HCT116 (cell line): ENCODE data around the gene TRIM10. TPM values are rescaled to one million over a fixed set of nuclear protein-coding genes. Genes with fewer than 3 reads are reported as not detected.

Experiments used
- ATAC-seq: fragments of 200-7000 bp; cut with Tn5 transposase; 2 replicates; pipeline ENCODE4 v1.9.1; 2020; ENCODE audit warnings: mild to moderate bottlenecking, moderate library complexity
- BruUV-seq: library from RNA; stranded (reverse); fragments of 400-500 nt; replicated peaks from 2 replicates; lab custom pipeline; 2021; lab: Mats Ljungman, UMichigan
- CTCF ChIA-PET: fragments of 300-600 bp; sonication (Branson Sonifier 250); formaldehyde crosslinking; loops from one replicate; lab custom pipeline; 2021; ENCODE audit warnings: antibody characterized with exemption; lab: Charles Lee
- POLR2A ChIA-PET: fragments of 300-600, 350-600 bp; sonication (Branson Sonifier 250); formaldehyde crosslinking; loops from one replicate; lab custom pipeline; 2021; ENCODE audit warnings: antibody characterized with exemption; lab: Charles Lee
- RAD21 ChIA-PET, 2 experiments: fragments of 300-600 bp; sonication (Branson Sonifier 250); formaldehyde crosslinking; loops; one replicate each; lab custom pipeline; 2023; ENCODE audit warnings: low total read pairs in 2 of 2; ENCODE audit not compliant: uncharacterized antibody in 2 of 2, unreplicated experiment in 2 of 2, low non-redundant PET in 1 of 2; lab: Charles Lee
- DNase-seq: peaks from one replicate; pipeline ENCODE4 v3.0.0-alpha.2; 2010; ENCODE audit warnings: low read depth, low spot score
- H2AFZ ChIP-seq: fragments of 200-600 bp; shearing (Covaris generic), sonication (generic); 2 replicates; pipeline ENCODE4 v1.6.1; 2017; ENCODE audit warnings: low read depth, mixed run types, mixed read lengths, antibody characterized with exemption, low read length; ENCODE audit not compliant: poor library complexity, severe bottlenecking
- H3K27ac ChIP-seq: 2 replicates; pipeline ENCODE4 v1.5.1; 2012; ENCODE audit warnings: low read depth, low read length
- H3K27me3 ChIP-seq: fragments of 200-600 bp; sonication (generic); 2 replicates; pipeline ENCODE4 v1.6.1; 2016; ENCODE audit warnings: mixed run types, low read length, mixed read lengths; ENCODE audit not compliant: insufficient read depth
- H3K36me3 ChIP-seq, 2 experiments: fragments of 200-500 bp in 1 of 2; fragments of 200-600 bp in 1 of 2; sonication (Bioruptor generic) in 1 of 2; sonication (generic) in 1 of 2; 2 replicates each; pipeline versions ENCODE4 v1.5.1 to v1.6.1; 2014 to 2016; ENCODE audit warnings: low read length in 2 of 2, inconsistent platforms in 1 of 2, mixed read lengths in 1 of 2, mixed run types in 1 of 2; ENCODE audit not compliant: insufficient read depth in 2 of 2, control insufficient read depth in 1 of 2
- H3K4me1 ChIP-seq, 2 experiments: fragments of 200-600 bp in 1 of 2; sonication (generic) in 1 of 2; 2 replicates each; pipeline versions ENCODE4 v1.5.1 to v1.6.1; 2012 to 2017; ENCODE audit warnings: low read length in 2 of 2, inconsistent platforms in 1 of 2, mild to moderate bottlenecking in 1 of 2, mixed read lengths in 1 of 2, mixed run types in 1 of 2, moderate library complexity in 1 of 2; ENCODE audit not compliant: insufficient read depth in 2 of 2, control insufficient read depth in 1 of 2
- H3K4me2 ChIP-seq: fragments of 200-600 bp; sonication (generic); 2 replicates; pipeline ENCODE4 v1.6.1; 2017; ENCODE audit warnings: mixed run types, low read length, mixed read lengths
- H3K4me3 ChIP-seq, 2 experiments: fragments of 200-600 bp in 1 of 2; sonication (generic) in 1 of 2; replicated peaks in 1 of 2; 2 replicates each; pipeline ENCODE4 v1.5.1; 2011 to 2016; ENCODE audit warnings: low read length in 2 of 2, control low read depth in 1 of 2, low read depth in 1 of 2, mild to moderate bottlenecking in 1 of 2, mixed read lengths in 1 of 2, mixed run types in 1 of 2
- H3K79me2 ChIP-seq: fragments of 200-600 bp; sonication (generic); 2 replicates; pipeline ENCODE4 v1.6.1; 2017; ENCODE audit warnings: mild to moderate bottlenecking, mixed run types, low read length, moderate library complexity, mixed read lengths; ENCODE audit not compliant: insufficient read depth
- H3K9ac ChIP-seq: fragments of 200-600 bp; sonication (generic); 2 replicates; pipeline ENCODE4 v1.6.1; 2016; ENCODE audit warnings: low read length, mixed read lengths
- H3K9me2 ChIP-seq: fragments of 200-600 bp; sonication (generic), shearing (Covaris generic); 2 replicates; pipeline ENCODE4 v1.6.1; 2017; ENCODE audit warnings: mixed run types, mild to moderate bottlenecking, moderate library complexity; ENCODE audit not compliant: insufficient read depth
- H3K9me3 ChIP-seq, 2 experiments: fragments of 200-500 bp in 1 of 2; fragments of 200-600 bp in 1 of 2; sonication (Bioruptor generic) in 1 of 2; sonication (generic) in 1 of 2; 2 replicates each; pipeline ENCODE4 v1.6.1; 2014 to 2017; ENCODE audit warnings: low read length in 2 of 2, mixed read lengths in 2 of 2, inconsistent platforms in 1 of 2, low read depth in 1 of 2, mild to moderate bottlenecking in 1 of 2, mixed run types in 1 of 2, moderate library complexity in 1 of 2; ENCODE audit not compliant: control insufficient read depth in 1 of 2, insufficient read depth in 1 of 2
- H4K20me1 ChIP-seq: fragments of 200-600 bp; sonication (generic), shearing (Covaris generic); 2 replicates; pipeline ENCODE4 v1.6.1; 2017; ENCODE audit warnings: mixed run types, mild to moderate bottlenecking, moderate library complexity; ENCODE audit not compliant: insufficient read depth
- CBX3 ChIP-seq: IDR thresholded peaks from 2 replicates; pipeline ENCODE4 v1.6.1; 2012; ENCODE audit warnings: low read depth
- EGR1 ChIP-seq: IDR thresholded peaks from 2 replicates; pipeline ENCODE4 v1.6.1; 2012; ENCODE audit warnings: low read depth
- FOSL1 ChIP-seq: IDR thresholded peaks from 2 replicates; pipeline ENCODE4 v1.6.1; 2012; ENCODE audit warnings: low read depth
- POLR2AphosphoS5 ChIP-seq: IDR thresholded peaks from 2 replicates; pipeline ENCODE4 v1.6.1; 2011; ENCODE audit warnings: mild to moderate bottlenecking, low read depth, low read length, moderate library complexity
- RAD21 ChIP-seq: IDR thresholded peaks from 2 replicates; pipeline ENCODE4 v1.6.1; 2012; ENCODE audit warnings: low read depth, mild to moderate bottlenecking
- SIN3A ChIP-seq: IDR thresholded peaks from 2 replicates; pipeline ENCODE4 v1.6.1; 2012; ENCODE audit warnings: low read depth
- SRF ChIP-seq: IDR thresholded peaks from 2 replicates; pipeline ENCODE4 v1.6.1; 2012; ENCODE audit warnings: low read depth
- YY1 ChIP-seq: IDR thresholded peaks from 2 replicates; pipeline ENCODE4 v1.6.1; 2011; ENCODE audit warnings: low read length, low read depth, moderate library complexity, mild to moderate bottlenecking; ENCODE audit not compliant: insufficient replicate concordance; ENCODE audit errors: extremely low read depth
- ZFX ChIP-seq: fragments of 450-650 bp; IDR thresholded peaks from 2 replicates; pipeline ENCODE4 v1.6.1; 2017
- intact Hi-C: fragments of 100-400 bp; cut with micrococcal nuclease; formaldehyde crosslinking; loops from 2 replicates; pipeline ENCODE4 v1.10.0; 2022
- total RNA-seq: library from RNA; stranded (reverse); gene quantifications from one replicate; pipeline ENCODE4 v1.2.1, GENCODE V29; 2021; ENCODE audit not compliant: unreplicated experiment
- TF ChIP-seq, protein P1 (sequence below): IDR thresholded peaks from 2 replicates; pipeline ENCODE4 v1.6.1; 2012; ENCODE audit warnings: low read depth
- TF ChIP-seq, protein P2 (sequence below), 3 experiments: fragments of 200-600 bp in 1 of 3; sonication (generic) in 1 of 3; IDR thresholded peaks in 2 of 3; conservative IDR thresholded peaks in 1 of 3; 2 replicates each; pipeline ENCODE4 v1.5.1; 2012 to 2017; ENCODE audit warnings: low read depth in 2 of 3, low read length in 2 of 3, antibody characterized with exemption in 1 of 3, borderline replicate concordance in 1 of 3, control low read depth in 1 of 3, mild to moderate bottlenecking in 1 of 3, mixed read lengths in 1 of 3, mixed run types in 1 of 3, moderate library complexity in 1 of 3; ENCODE audit not compliant: insufficient read depth in 1 of 3

Gene TRIM10
- total RNA-seq, 1 experiment from 2014 or later = 0.98 TPM

DNA sequence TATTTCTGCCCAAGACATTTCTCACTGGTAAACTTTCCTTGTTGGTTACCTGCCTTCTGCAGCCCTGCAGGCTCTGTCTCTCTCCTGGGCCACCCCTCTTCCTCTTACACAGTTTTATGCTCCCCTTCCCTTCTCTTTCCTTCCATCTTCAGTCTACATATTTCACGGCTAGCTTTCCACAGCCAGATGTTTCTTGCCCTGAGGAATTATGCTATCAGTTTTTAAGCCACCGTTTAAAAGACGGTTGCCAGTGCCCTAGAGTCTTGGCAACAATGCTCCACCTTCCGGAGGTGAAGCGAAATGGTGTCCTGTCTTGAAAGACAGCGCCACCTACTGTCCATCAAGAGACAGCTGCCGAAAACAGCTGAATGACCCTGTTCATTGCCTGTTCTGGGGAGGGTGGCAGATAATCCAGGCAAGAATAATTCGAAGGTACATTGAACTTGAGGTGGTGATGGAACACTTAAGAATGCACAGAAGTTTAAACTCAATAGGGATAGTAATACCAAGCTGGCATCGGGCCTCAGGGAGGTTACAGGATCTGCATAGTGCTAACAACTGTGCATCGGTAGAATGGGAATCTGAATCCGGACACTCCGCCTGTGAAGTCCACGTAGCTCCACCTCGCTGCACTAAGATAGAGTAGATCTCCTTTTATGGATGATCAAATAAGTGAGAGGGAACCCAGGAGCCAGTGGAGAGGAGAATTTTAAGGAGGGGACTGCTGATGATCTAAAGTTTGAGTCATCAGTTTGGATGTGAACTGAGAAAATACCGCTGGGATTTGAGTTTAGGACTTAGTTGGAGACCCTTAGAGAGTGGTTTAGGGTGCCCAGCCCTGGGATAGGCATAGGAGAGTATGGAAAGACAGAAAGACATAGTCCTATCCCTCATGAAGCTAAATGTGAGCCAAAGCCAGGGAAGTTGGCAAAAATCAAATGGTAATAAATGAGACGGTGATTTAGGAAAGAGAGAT, 29.8 kb downstream of the TRIM10 start:
- RAD21 ChIA-PET = interaction anchor here (1.0 to 1.8 kb wide), 2 partner anchors 28 kb away, joined by 4 to 6 read pairs; no protein-coding TSS in a partner anchor
- no peaks in the 10 kb centered on the region for H3K9me2 ChIP-seq
- H3K79me2 ChIP-seq = no peaks in the 10 kb centered on the region
- no peaks in the 10 kb centered on the region for H3K36me3 ChIP-seq
- H3K4me1 ChIP-seq = peaks cover 8 to 22% of the 10 kb centered on the region in 2 experiments; a peak in 3 of 4 replicates
- no peaks in the 10 kb centered on the region for H3K9me3 ChIP-seq
- no peak for TF ChIP-seq SRF
- TF ChIP-seq CBX3 = peak; percentile 75; the same call in 1 of the 2 replicates
- no peak for TF ChIP-seq EGR1
- TF ChIP-seq RAD21 = peak; percentile 91
- peak; percentile 33; the same call in 1 of the 2 replicates for TF ChIP-seq POLR2AphosphoS5
- TF ChIP-seq, protein P1, sequence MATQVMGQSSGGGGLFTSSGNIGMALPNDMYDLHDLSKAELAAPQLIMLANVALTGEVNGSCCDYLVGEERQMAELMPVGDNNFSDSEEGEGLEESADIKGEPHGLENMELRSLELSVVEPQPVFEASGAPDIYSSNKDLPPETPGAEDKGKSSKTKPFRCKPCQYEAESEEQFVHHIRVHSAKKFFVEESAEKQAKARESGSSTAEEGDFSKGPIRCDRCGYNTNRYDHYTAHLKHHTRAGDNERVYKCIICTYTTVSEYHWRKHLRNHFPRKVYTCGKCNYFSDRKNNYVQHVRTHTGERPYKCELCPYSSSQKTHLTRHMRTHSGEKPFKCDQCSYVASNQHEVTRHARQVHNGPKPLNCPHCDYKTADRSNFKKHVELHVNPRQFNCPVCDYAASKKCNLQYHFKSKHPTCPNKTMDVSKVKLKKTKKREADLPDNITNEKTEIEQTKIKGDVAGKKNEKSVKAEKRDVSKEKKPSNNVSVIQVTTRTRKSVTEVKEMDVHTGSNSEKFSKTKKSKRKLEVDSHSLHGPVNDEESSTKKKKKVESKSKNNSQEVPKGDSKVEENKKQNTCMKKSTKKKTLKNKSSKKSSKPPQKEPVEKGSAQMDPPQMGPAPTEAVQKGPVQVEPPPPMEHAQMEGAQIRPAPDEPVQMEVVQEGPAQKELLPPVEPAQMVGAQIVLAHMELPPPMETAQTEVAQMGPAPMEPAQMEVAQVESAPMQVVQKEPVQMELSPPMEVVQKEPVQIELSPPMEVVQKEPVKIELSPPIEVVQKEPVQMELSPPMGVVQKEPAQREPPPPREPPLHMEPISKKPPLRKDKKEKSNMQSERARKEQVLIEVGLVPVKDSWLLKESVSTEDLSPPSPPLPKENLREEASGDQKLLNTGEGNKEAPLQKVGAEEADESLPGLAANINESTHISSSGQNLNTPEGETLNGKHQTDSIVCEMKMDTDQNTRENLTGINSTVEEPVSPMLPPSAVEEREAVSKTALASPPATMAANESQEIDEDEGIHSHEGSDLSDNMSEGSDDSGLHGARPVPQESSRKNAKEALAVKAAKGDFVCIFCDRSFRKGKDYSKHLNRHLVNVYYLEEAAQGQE = no peak
- TF ChIP-seq ZFX = no peak
- no peak for TF ChIP-seq SIN3A
- TF ChIP-seq, protein P2, sequence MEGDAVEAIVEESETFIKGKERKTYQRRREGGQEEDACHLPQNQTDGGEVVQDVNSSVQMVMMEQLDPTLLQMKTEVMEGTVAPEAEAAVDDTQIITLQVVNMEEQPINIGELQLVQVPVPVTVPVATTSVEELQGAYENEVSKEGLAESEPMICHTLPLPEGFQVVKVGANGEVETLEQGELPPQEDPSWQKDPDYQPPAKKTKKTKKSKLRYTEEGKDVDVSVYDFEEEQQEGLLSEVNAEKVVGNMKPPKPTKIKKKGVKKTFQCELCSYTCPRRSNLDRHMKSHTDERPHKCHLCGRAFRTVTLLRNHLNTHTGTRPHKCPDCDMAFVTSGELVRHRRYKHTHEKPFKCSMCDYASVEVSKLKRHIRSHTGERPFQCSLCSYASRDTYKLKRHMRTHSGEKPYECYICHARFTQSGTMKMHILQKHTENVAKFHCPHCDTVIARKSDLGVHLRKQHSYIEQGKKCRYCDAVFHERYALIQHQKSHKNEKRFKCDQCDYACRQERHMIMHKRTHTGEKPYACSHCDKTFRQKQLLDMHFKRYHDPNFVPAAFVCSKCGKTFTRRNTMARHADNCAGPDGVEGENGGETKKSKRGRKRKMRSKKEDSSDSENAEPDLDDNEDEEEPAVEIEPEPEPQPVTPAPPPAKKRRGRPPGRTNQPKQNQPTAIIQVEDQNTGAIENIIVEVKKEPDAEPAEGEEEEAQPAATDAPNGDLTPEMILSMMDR (IDR thresholded peaks at IDR 0.05 in 2 of 3, conservative IDR thresholded peaks at IDR 0.05 in 1 of 3; ENCODE audit: borderline replicate concordance in 1 of 3, insufficient read depth in 1 of 3, low read depth in 2 of 3, low read length in 2 of 3) = peak; percentile 99 to 100 (median 100)
- no peak for TF ChIP-seq FOSL1
- TF ChIP-seq YY1 = no peak
- TF ChIP-seq, all 23 proteins: peak for 4
- no TSS peak for BruUV-seq
- Histone ChIP-seq H3K27me3 (no peaks in the 10 kb centered on the region), H3K4me3 (peak overlapping the region in 1 of 2 experiments; percentile 17; a peak in 1 of 4 replicates), H3K27ac (no peak overlapping the region), H4K20me1 (no peaks in the 10 kb centered on the region), H3K9ac (no peak overlapping the region), H2AFZ (peak overlapping the region; percentile 86), H3K4me2 (peak overlapping the region; percentile 62)
- intact Hi-C loops = loop anchor here (1.0 kb wide), 1 partner anchor 28 kb away; no protein-coding TSS in a partner anchor
- ChIA-PET POLR2A (no interaction called here), CTCF (interaction anchor here (0.7 to 6.0 kb wide), 15 partner anchors 9 to 481 kb away, joined by 3 to 105 read pairs (median 5); no protein-coding TSS in a partner anchor)
- ATAC-seq (peak; percentile 98), DNase-seq (peak; percentile 76)
